ENCODE results near the gene TRAPPC10. TPM values are rescaled to one million over a fixed set of nuclear protein-coding genes. Genes with fewer than 3 reads are reported as not detected.

Gene TRAPPC10
- total and polyA plus RNA-seq, 9 of the 15 experiments (the other 6 are each of a cell fraction or from before 2014, with no cell fraction given) = 1.1 to 33.8 (median 24.3) TPM

- ChIA-PET CTCF (ENCODE audit: low intra/inter-chr PET ratio) (interaction anchor here (0.8 kb wide), 1 partner anchor 45 kb away, joined by 3 read pairs; no protein-coding TSS in a partner anchor), POLR2A (interaction anchor here (0.9 to 1.2 kb wide), 4 partner anchors 8 to 173 kb away, joined by 3 read pairs; no protein-coding TSS in a partner anchor)
- no peak for FAIRE-seq
- WGBS (ENCODE audit: insufficient coverage, low coverage, missing lambda C conversion rate) = 85% methylated on average over 24 of the region's 25 CpGs
- no peaks in the 10 kb centered on the region; the same call in 1 of the 2 replicates for H4K20me1 ChIP-seq (replicated peaks; ENCODE audit: control insufficient read depth, insufficient read depth, low read length)
- in situ Hi-C loops (cut with MboI) = no loop called here
- no peaks in the 10 kb centered on the region for H3K9me3 ChIP-seq (replicated peaks; ENCODE audit: control insufficient read depth, insufficient read depth, low read depth, low read length)
- H3K9ac ChIP-seq (ENCODE audit: insufficient read depth in 1 of 2, low read depth in 2 of 2, low read length in 2 of 2) = 0 out of 4 replicates have a peak overlapping the region, but pooled peaks of 1 of the 2 experiments have one; percentile 20
- H3K27ac ChIP-seq (ENCODE audit: extremely low read depth, low read depth, low read length) = no peak overlapping the region
- intact Hi-C loops (cut with micrococcal nuclease) = no loop called here
- H3K4me1 ChIP-seq (replicated peaks in 1 of 2; ENCODE audit: control insufficient read depth in 2 of 2, insufficient read depth in 2 of 2, low read length in 2 of 2) = peaks cover 0 to 49% of the 10 kb centered on the region in 2 experiments; a peak in 3 of 5 replicates
- no peak overlapping the region for H3K4me3 ChIP-seq
- H2AFZ ChIP-seq (ENCODE audit: low read depth, low read length) = no peak overlapping the region
- no peaks in the 10 kb centered on the region for H3K9me1 ChIP-seq (ENCODE audit: control insufficient read depth, insufficient read depth, low read length)
- peaks cover 34% of the 10 kb centered on the region; the same call in 2 of the 3 replicates for H3K36me3 ChIP-seq (ENCODE audit: control insufficient read depth, insufficient read depth, low read length)
- no peak overlapping the region for H3K4me2 ChIP-seq (ENCODE audit: insufficient read depth, low read length)
- no peaks in the 10 kb centered on the region for H3K27me3 ChIP-seq (ENCODE audit: control insufficient read depth in 2 of 2, insufficient read depth in 2 of 2, low read length in 2 of 2)
- BruUV-seq (replicated peaks) = TSS peak; percentile 50
- no peaks in the 10 kb centered on the region for H3K79me2 ChIP-seq (ENCODE audit: control insufficient read depth, insufficient read depth, low read length)
- no peak for DNase-seq (ENCODE audit: extremely low read depth in 1 of 4, low spot score in 3 of 4)
- no peak for ATAC-seq
- TF ChIP-seq STAG1 (CRISPR knock-in tag; IDR thresholded peaks at IDR 0.05; ENCODE audit: borderline replicate concordance) (no peak), RBBP5 (IDR thresholded peaks at IDR 0.05; ENCODE audit: borderline replicate concordance, insufficient read depth, low read length, poor library complexity, severe bottlenecking) (no peak), HINFP (tag; conservative IDR thresholded peaks at IDR 0.05; ENCODE audit: low read depth) (no peak), SP2 (IDR thresholded peaks at IDR 0.05; ENCODE audit: extremely low read depth, low read depth, low read length, poor library complexity, severe bottlenecking) (no peak), CEBPZ (IDR thresholded peaks at IDR 0.05; ENCODE audit: borderline replicate concordance, low read depth, low read length) (no peak), ZNF76 (CRISPR knock-in tag; IDR thresholded peaks at IDR 0.05; ENCODE audit: borderline replicate concordance) (no peak), BCOR (IDR thresholded peaks at IDR 0.05) (no peak), RBM15 (IDR thresholded peaks at IDR 0.05; ENCODE audit: insufficient read depth, low read length) (no peak), NCOA2 (IDR thresholded peaks at IDR 0.05; ENCODE audit: partially characterized antibody in 2 of 2) (no peak), ZNF584 (CRISPR knock-in tag; IDR thresholded peaks at IDR 0.05; ENCODE audit: low read depth) (no peak), ZNF197 (CRISPR knock-in tag; IDR thresholded peaks at IDR 0.05; ENCODE audit: low read depth) (no peak), ELF2 (CRISPR knock-in tag; IDR thresholded peaks at IDR 0.05) (no peak), MEF2D (tag; conservative IDR thresholded peaks at IDR 0.05; ENCODE audit: low read depth) (no peak), MTA2 (IDR thresholded peaks at IDR 0.05; ENCODE audit: low read depth) (no peak)
- TF ChIP-seq, protein P1, sequence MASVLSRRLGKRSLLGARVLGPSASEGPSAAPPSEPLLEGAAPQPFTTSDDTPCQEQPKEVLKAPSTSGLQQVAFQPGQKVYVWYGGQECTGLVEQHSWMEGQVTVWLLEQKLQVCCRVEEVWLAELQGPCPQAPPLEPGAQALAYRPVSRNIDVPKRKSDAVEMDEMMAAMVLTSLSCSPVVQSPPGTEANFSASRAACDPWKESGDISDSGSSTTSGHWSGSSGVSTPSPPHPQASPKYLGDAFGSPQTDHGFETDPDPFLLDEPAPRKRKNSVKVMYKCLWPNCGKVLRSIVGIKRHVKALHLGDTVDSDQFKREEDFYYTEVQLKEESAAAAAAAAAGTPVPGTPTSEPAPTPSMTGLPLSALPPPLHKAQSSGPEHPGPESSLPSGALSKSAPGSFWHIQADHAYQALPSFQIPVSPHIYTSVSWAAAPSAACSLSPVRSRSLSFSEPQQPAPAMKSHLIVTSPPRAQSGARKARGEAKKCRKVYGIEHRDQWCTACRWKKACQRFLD (CRISPR knock-in tag; IDR thresholded peaks at IDR 0.05) = no peak
These were observed 28.2 kb upstream of the TRAPPC10 start for GRCh38 chr21:43983860-43984420.

Data from K562 (cell line).